ENCODE measurements around the gene CROCC2.

DNA sequence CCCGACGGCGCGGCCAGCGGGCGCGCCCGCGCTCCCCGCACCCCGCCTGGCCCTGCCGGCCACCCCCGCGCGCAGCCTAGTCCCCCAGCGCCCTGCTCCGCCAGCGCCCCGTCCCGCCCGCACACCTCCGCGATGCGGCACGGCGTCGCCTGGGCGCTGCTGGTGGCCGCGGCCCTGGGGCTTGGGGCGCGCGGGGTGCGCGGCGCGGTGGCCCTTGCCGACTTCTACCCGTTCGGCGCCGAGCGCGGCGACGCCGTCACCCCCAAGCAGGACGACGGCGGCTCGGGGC lies 92.5 kb downstream of the CROCC2 start:
- TF ChIP-seq, protein P1, sequence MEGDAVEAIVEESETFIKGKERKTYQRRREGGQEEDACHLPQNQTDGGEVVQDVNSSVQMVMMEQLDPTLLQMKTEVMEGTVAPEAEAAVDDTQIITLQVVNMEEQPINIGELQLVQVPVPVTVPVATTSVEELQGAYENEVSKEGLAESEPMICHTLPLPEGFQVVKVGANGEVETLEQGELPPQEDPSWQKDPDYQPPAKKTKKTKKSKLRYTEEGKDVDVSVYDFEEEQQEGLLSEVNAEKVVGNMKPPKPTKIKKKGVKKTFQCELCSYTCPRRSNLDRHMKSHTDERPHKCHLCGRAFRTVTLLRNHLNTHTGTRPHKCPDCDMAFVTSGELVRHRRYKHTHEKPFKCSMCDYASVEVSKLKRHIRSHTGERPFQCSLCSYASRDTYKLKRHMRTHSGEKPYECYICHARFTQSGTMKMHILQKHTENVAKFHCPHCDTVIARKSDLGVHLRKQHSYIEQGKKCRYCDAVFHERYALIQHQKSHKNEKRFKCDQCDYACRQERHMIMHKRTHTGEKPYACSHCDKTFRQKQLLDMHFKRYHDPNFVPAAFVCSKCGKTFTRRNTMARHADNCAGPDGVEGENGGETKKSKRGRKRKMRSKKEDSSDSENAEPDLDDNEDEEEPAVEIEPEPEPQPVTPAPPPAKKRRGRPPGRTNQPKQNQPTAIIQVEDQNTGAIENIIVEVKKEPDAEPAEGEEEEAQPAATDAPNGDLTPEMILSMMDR (IDR thresholded peaks at IDR 0.05), result no peak
- no peak for TF ChIP-seq EZH2 (IDR thresholded peaks at IDR 0.05; ENCODE audit: borderline replicate concordance, insufficient read depth, low read depth, low read length, poor library complexity, severe bottlenecking)

Data from B cell (primary cell).